PFSK-1 (cell line): ENCODE data around the gene CTSH.

Source experiments
- FOXP2 ChIP-seq: optimal IDR thresholded peaks from 2 replicates; pipeline ENCODE3; 2011; ENCODE audit warnings: borderline replicate concordance, control low read depth, inconsistent platforms; ENCODE audit not compliant: insufficient read depth; ENCODE audit errors: extremely low read length, extremely low read depth
- POLR2AphosphoS5 ChIP-seq: IDR thresholded peaks from 2 replicates; pipeline ENCODE4 v1.6.1; 2012; ENCODE audit warnings: low read depth, mild to moderate bottlenecking, control low read depth, low read length, moderate library complexity
- SIN3A ChIP-seq: IDR thresholded peaks from 2 replicates; pipeline ENCODE4 v1.6.1; 2012; ENCODE audit warnings: mild to moderate bottlenecking, low read length, moderate library complexity, borderline replicate concordance; ENCODE audit not compliant: insufficient read depth
- TAF1 ChIP-seq: IDR thresholded peaks from 2 replicates; pipeline ENCODE4 v1.6.1; 2012; ENCODE audit warnings: low read length, control low read depth, borderline replicate concordance; ENCODE audit not compliant: insufficient read depth
- TF ChIP-seq, protein P1 (sequence below), 2 experiments: IDR thresholded peaks; 2 replicates each; pipeline versions ENCODE4 v1.6.1 to v1.8.0; 2011 to 2012; ENCODE audit warnings: low read depth in 2 of 2, low read length in 2 of 2, control low read depth in 1 of 2, inconsistent platforms in 1 of 2, mild to moderate bottlenecking in 1 of 2, moderate library complexity in 1 of 2; ENCODE audit not compliant: insufficient read depth in 1 of 2

Gene CTSH

DNA sequence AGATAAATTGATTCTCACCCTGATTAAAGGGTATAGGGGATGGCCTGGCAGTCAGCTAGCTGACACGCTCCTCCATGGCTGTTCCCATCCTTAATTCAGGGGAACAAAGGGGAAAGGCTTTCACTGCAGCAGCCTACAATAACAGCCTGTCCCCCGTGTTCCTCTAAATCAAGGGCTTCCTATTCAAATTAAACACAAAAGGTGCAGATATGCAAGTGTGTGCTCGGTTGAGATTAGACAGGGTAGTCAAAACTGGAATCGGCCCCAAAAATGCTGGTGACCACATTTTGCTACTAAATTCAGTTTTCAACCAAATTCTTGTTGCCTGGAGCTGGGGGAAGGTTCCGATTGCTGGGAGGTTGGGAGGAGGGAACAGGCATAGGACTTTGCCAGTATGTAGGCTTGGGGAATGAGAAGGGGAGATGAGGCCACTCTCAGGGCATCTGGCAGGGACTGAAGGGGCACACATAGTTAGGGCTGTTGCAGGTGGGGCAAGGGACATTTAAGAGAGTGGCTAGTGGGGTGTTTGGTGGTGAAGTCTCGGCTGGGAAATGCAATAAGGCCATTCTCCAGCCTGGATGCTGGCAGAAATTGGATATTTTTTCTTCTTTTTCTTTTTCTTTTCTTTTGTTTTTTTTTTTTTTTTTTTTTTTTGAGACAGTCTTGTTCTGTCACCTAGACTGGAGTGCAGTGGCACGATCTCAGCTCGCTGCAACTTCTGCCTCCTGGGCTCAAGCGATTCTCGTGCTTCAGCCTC lies 32.9 kb upstream of the CTSH start:
- TF ChIP-seq FOXP2 = no peak
- no peak for TF ChIP-seq SIN3A
- TF ChIP-seq TAF1 = no peak
- TF ChIP-seq, protein P1, sequence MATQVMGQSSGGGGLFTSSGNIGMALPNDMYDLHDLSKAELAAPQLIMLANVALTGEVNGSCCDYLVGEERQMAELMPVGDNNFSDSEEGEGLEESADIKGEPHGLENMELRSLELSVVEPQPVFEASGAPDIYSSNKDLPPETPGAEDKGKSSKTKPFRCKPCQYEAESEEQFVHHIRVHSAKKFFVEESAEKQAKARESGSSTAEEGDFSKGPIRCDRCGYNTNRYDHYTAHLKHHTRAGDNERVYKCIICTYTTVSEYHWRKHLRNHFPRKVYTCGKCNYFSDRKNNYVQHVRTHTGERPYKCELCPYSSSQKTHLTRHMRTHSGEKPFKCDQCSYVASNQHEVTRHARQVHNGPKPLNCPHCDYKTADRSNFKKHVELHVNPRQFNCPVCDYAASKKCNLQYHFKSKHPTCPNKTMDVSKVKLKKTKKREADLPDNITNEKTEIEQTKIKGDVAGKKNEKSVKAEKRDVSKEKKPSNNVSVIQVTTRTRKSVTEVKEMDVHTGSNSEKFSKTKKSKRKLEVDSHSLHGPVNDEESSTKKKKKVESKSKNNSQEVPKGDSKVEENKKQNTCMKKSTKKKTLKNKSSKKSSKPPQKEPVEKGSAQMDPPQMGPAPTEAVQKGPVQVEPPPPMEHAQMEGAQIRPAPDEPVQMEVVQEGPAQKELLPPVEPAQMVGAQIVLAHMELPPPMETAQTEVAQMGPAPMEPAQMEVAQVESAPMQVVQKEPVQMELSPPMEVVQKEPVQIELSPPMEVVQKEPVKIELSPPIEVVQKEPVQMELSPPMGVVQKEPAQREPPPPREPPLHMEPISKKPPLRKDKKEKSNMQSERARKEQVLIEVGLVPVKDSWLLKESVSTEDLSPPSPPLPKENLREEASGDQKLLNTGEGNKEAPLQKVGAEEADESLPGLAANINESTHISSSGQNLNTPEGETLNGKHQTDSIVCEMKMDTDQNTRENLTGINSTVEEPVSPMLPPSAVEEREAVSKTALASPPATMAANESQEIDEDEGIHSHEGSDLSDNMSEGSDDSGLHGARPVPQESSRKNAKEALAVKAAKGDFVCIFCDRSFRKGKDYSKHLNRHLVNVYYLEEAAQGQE (IDR thresholded peaks at IDR 0.05; ENCODE audit: insufficient read depth in 1 of 2, low read depth in 2 of 2, low read length in 2 of 2) = no peak
- TF ChIP-seq POLR2AphosphoS5 = no peak

GRCh38 chr15:78977091-78977571 lies 32.3 kb upstream of the CTSH start:
- TF ChIP-seq, protein P1 (IDR thresholded peaks at IDR 0.05; ENCODE audit: insufficient read depth in 1 of 2, low read depth in 2 of 2, low read length in 2 of 2) = no peak
- TF ChIP-seq POLR2AphosphoS5 = no peak
- TF ChIP-seq FOXP2 = no peak
- TF ChIP-seq TAF1 = no peak
- TF ChIP-seq SIN3A = no peak

DNA sequence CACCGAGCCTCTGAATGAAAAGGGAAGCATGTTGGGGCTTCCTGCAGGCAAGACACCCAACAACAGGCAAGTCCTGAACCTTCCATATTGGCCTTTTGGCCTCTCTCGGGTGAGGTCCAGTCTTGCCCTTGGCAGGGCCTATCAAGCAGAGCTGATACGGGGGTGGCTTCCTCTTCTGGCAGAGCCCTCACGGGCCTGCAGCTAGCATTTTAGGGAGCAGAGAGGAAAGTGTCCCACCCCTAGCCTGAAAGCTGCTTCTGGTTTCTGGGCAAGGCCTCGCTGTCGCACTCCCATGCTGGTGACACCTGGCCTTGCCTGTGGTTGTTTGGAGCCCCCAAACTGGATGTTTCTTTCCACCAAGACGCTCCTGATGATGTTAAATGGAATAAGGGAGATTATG lies 31.8 kb upstream of the CTSH start:
- TF ChIP-seq TAF1 (no peak), FOXP2 (no peak), POLR2AphosphoS5 (no peak), SIN3A (no peak)
- TF ChIP-seq, protein P1 (IDR thresholded peaks at IDR 0.05; ENCODE audit: insufficient read depth in 1 of 2, low read depth in 2 of 2, low read length in 2 of 2) = no peak

GRCh38 chr15:78974272-78974918 lies 29.5 kb upstream of the CTSH start:
- TF ChIP-seq SIN3A = no peak
- TF ChIP-seq POLR2AphosphoS5 = no peak
- TF ChIP-seq, protein P1 (IDR thresholded peaks at IDR 0.05; ENCODE audit: insufficient read depth in 1 of 2, low read depth in 2 of 2, low read length in 2 of 2) = no peak
- no peak for TF ChIP-seq TAF1
- no peak for TF ChIP-seq FOXP2
